HUES6 (cell line): ENCODE results near the gene B4GALNT4.
A peak's percentile ranks its signal among the peaks of the same experiment; 100 is the strongest.

Experiments used
- H3K27ac ChIP-seq: 2 replicates; pipeline ENCODE4 v1.7.0; 2013; ENCODE audit warnings: low read depth, mild to moderate bottlenecking, low read length, inconsistent platforms
- H3K27me3 ChIP-seq: 2 replicates; pipeline ENCODE4 v1.6.1; 2013; ENCODE audit warnings: low read length; ENCODE audit not compliant: control insufficient read depth, insufficient read depth
- H3K36me3 ChIP-seq: 2 replicates; pipeline ENCODE4 v1.6.1; 2013; ENCODE audit warnings: low read length; ENCODE audit not compliant: control insufficient read depth, insufficient read depth
- H3K4me1 ChIP-seq: 2 replicates; pipeline ENCODE4 v1.6.1; 2013; ENCODE audit warnings: low read length; ENCODE audit not compliant: control insufficient read depth, insufficient read depth
- H3K4me3 ChIP-seq: 2 replicates; pipeline ENCODE4 v1.5.1; 2013; ENCODE audit warnings: low read depth, low read length
- H3K9ac ChIP-seq: one replicate; pipeline ENCODE4 v1.6.1; 2013; ENCODE audit warnings: mild to moderate bottlenecking, low read length
- H3K9me3 ChIP-seq: 2 replicates; pipeline ENCODE4 v1.6.1; 2013; ENCODE audit warnings: low read depth, low read length; ENCODE audit not compliant: control insufficient read depth, insufficient read depth

B4GALNT4 gene

DNA sequence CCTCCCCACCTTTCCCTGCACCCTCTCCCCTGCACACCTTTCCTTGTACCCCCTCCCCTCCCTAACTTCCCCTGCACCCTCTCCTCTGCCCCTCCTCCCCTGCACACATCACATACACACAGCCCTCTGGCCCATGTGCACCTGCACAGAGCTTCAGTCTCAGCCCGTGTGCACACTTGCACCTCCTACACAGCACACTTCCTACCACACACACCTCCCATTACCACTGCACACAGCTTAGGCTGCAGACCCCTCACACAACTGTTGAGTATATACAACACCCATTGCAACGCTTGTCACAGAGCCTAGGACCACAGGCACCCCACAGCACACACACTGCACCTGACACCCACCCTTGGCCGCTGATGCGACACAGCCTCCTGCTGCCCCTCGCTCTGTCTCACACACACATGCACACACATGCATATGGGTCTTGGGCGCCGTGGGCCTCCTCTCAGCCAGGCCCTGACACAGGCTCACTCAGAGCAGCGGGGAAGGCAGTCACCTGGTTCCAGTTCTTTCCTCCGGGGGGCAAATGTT lies 45.1 kb downstream of the B4GALNT4 start:
- no peak overlapping the region for H3K9ac ChIP-seq
- peaks cover 22% of the 10 kb centered on the region for H3K4me1 ChIP-seq
- H3K36me3 ChIP-seq, result no peaks in the 10 kb centered on the region
- no peaks in the 10 kb centered on the region for H3K9me3 ChIP-seq
- H3K4me3 ChIP-seq, result no peak overlapping the region
- H3K27ac ChIP-seq, result no peak overlapping the region
- H3K27me3 ChIP-seq, result peaks cover 53% of the 10 kb centered on the region

DNA sequence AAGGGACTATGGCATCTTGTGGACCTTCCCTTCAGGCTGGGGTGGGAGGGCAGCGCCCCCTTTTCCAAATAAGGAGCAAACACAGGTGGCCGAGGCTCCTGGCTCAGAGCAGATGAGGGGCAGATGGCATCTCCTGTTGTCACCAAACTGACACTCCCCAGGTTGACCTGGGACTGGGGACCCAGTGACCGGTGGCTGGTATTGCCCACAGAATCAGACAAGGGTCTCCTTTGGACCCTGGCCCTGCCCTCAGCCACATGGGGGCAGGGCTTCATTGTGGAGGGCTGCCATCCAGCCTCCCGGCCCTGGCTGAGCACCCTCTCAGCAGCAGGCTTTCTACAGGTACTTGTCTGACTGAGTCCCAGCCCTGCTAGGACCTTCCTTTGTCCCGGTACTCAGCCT lies 46.3 kb downstream of the B4GALNT4 start:
- Histone ChIP-seq H3K4me3 (peak overlapping the region; percentile 65), H3K4me1 (peaks cover 22% of the 10 kb centered on the region), H3K27me3 (peaks cover 58% of the 10 kb centered on the region), H3K9ac (no peak overlapping the region), H3K27ac (no peak overlapping the region), H3K9me3 (no peaks in the 10 kb centered on the region), H3K36me3 (no peaks in the 10 kb centered on the region)

DNA sequence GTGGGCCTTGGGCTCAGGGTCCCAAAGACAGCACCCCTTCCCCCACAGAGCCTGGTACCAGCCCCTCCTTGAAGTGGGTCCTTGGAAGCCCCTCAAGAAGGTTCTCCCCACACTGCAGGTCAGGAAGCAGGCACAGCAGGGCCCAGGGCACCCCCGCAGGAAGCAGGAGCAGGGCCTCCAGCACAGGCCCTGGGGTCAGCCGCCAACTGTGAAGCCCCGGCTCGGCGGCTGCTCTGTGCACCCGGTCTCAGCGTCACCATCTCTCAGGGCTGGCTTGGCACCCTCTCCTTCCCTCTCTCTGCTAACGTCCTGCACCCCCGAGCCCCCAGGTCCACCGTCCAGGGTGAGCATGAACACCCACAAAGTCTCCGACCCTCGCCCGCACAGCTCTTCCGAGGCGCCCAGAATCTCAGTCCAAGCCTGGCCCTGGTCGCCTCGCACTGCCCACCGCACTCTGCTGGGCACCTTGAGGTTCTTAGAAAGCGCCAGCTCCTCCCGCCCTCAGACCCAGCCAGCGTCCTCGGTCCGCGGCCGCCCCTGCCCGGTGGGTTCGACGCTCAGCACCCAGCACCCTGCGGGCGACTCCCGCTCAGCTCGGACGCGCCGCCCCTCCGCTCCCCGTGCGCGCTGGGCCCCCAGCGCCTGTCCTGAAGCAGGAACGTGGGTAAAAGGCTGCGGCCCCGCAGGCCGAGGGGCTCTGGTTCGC lies 46.9 kb downstream of the B4GALNT4 start:
- peaks cover 58% of the 10 kb centered on the region for H3K27me3 ChIP-seq
- peak overlapping the region; percentile 65 for H3K4me3 ChIP-seq
- H3K27ac ChIP-seq, result peak overlapping the region; percentile 47; the same call in 1 of the 2 replicates
- no peaks in the 10 kb centered on the region for H3K36me3 ChIP-seq
- peaks cover 22% of the 10 kb centered on the region for H3K4me1 ChIP-seq
- H3K9ac ChIP-seq, result peak overlapping the region; percentile 50
- H3K9me3 ChIP-seq, result no peaks in the 10 kb centered on the region

DNA sequence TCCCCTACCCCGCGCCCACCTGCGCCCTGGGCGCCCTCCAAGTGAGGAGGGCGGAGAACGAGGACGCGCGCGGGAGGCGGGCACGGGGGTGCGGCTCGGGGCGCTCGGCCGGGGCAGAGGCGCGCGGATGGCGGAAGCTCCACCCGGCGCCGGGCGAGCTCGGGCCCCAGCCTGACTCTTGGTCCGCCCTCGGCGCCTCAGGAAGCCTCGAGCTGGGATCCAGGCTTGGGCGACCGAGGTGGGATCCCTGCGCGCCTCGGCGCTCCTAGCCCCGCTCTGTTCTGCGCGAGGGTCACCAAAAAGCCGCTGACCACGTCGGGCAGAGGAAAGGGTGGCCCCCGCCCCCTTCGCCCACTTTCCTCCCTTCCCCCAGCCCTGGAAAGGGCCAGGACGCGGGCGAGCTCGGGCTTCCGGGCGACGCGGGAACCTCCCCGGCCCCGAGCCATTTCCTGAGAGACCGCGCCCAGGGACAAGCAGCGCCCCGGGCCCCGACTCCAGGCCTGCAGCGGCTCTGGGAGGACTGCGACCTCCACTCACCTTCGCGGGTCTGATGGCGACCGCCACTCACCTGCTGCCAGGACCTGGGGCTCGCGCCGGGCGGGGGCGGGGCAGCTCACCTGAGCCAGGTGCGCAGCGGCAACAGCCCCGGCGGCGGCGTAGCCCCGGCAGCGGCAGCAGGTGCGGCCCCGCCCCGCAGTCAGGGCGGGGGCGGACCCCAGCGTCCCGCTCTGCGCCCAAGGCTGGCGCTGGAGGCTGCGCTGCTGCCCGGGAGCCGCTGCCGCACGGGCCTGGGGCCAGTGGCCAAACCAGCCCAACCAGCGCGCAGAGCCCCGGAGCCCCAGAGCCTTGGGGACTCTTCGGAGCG lies 47.7 kb downstream of the B4GALNT4 start:
- Histone ChIP-seq H3K4me3 (peak overlapping the region; percentile 65), H3K4me1 (peaks cover 22% of the 10 kb centered on the region), H3K36me3 (no peaks in the 10 kb centered on the region), H3K27me3 (peaks cover 58% of the 10 kb centered on the region), H3K9ac (peak overlapping the region; percentile 50), H3K27ac (peak overlapping the region; percentile 47; the same call in 1 of the 2 replicates), H3K9me3 (no peaks in the 10 kb centered on the region)

DNA sequence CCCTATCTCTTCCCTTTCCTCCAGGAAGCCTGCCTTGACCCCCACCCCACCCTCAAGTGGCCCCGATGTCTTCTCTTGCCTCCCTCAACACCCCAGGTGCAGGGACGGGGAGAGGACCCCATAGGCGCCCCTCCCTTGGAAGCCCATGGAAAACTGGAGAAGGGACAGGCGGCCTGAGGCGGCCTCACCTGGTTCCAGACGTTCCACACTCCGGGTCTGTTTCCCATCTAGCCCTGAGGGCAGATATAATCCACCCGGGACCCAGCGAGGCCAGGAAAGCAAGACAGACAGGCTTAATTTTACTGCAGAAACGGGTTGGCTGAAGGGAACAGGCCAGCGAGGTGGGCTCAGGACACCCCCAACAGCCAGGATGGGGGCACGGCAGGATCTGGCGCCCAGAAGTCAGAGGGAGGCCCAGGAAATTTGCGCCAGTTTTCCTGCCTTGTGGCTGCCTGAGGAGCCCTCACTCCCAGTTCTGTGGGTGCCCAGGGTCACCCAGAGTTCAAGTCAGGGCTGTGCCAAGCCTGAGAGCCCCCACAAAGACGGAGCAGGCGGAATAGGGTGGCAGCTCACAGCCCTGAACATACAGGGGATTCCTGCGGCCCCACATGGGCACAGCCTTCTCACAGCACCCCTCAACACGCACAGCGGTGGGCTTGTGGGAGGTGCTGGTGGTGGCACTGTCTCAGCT lies 48.5 kb downstream of the B4GALNT4 start:
- Histone ChIP-seq H3K27ac (no peak overlapping the region), H3K36me3 (no peaks in the 10 kb centered on the region), H3K27me3 (peaks cover 56% of the 10 kb centered on the region), H3K4me1 (peaks cover 22% of the 10 kb centered on the region), H3K9ac (no peak overlapping the region), H3K9me3 (no peaks in the 10 kb centered on the region), H3K4me3 (peak overlapping the region; percentile 65)

DNA sequence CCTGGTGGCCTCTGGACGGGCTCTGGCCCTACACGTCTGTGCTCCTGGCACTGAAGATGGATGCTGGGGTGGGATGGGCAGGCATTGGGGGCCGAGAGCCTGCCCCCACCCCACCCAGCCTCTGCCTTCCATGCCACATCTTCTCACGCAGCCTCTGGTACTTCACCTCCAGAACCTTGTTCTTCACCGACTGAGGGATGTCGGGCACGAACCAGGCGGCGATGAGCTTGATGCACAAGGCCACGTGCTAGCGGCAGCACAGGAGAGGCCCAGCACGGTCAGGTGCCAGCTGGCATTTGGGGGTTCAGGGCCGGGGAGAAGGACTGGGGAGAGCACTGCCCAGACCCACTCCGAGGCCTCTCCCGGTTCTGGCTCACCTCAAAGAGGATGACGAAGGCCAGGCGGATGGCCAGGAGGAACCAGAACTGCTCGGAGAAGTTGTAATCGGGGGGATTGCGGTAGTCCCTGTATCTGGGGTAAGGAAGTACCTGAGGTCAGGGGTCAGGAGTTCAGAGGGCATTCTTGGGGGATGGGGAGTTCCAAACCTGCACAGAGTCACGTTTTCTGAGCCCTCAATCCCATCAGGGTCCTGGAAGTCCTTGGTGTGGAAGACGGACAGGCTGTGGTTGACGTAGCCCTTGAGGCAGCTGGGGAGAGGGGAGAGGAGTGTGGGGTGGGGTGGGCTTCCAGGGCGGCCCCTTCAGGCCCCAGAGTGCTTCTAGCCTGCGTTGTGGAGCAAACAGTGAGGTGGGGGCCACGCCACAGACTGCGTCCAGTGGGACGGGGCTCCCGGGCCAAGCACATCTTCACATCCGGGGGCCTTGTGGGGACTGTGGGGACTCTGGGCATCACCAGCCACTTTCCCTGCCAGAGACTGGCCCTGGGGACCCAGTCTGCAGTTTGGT lies 49.3 kb downstream of the B4GALNT4 start:
- Histone ChIP-seq H3K9ac (no peak overlapping the region), H3K27ac (no peak overlapping the region), H3K4me1 (peaks cover 22% of the 10 kb centered on the region)

DNA sequence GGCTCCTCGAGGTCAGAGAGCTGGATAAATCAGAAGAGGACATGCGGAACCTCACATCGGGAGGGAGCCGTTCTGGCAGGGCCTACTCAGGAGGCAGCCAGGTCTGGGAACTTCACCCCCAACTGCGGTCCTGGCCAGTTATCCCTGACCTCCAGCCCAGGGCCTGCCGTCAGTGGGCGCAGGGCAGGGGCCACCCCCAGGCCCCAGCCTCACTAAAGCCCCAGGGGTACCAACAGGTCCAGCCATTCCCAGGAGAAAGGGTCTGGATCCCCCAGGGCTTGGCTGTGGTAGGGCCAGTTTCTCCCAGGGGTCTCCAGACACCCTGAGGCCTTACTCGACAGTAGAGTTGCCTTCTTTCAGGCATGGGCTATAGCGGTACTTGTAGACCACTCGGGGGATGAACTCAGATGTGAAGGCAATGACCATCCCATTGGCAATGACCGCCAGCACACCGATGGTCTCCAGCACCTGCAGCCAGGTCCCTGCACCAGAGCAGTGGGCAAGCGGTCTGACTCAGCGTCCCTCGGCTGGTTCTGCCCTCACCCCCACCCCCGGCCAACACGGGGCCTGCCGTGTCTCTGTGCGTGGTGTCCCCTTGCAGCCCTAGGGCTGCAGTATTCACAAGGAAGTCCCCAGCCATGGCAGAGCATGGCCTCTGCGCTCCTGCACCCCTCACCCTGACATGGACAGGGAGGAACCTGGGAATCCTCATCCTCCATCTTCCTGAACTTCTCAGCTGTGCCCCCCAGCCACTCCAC lies 50.1 kb downstream of the B4GALNT4 start:
- no peak overlapping the region for H3K27ac ChIP-seq
- H3K4me3 ChIP-seq, result no peak overlapping the region
- no peaks in the 10 kb centered on the region for H3K36me3 ChIP-seq
- H3K9ac ChIP-seq, result peak overlapping the region; percentile 10
- no peaks in the 10 kb centered on the region for H3K9me3 ChIP-seq
- peaks cover 20% of the 10 kb centered on the region for H3K4me1 ChIP-seq
- peaks cover 50% of the 10 kb centered on the region for H3K27me3 ChIP-seq

More for the DNA sequence above, 49.3 kb downstream of the B4GALNT4 start:
- H3K36me3 ChIP-seq, result no peaks in the 10 kb centered on the region
- H3K27me3 ChIP-seq, result peaks cover 49% of the 10 kb centered on the region
- no peaks in the 10 kb centered on the region for H3K9me3 ChIP-seq
- H3K4me3 ChIP-seq, result no peak overlapping the region

DNA sequence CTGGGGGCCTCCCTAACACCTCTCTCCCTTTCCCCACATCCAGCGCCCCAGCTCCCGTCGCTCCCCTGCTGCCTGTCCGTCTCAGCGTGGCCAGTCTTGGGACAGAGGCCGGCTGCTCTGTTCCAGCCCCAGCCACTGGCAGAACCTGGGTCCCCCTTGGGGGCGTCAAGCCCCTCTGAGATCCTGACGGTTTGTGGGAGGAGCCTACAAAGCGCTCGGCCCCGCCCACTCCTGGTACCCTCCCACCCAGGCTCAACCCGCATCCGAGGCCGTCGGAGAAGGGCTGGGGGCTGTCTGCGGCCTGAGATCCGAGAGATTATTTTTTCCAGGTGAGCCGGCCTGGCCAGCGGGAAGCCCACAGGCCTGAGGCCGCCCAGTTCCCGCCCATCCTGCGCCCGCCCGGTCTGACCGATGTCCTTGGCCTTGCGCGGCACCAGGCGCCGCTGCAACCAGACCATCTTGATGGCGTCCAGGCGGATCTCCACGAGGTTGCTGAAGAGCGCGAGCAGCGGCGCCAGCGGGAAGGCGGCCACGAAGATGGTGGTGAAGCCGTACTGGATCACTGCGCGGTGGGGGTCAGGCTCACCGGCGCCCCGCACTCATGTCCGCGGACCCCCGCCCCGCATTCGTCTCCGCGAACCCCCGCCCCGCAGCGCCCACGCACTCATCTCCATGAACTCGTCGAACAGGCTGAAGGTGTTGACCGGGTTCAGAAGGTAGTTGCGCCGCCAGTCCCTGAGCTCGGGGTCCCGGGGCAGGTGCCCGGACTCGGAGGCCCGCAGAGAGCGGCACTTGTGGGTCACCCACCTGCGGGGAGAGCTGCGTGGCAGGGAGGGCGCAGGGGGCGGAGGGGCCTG lies 51.0 kb downstream of the B4GALNT4 start:
- Histone ChIP-seq H3K4me3 (no peak overlapping the region), H3K4me1 (peaks cover 16% of the 10 kb centered on the region), H3K9me3 (no peaks in the 10 kb centered on the region), H3K9ac (no peak overlapping the region), H3K27me3 (peaks cover 47% of the 10 kb centered on the region), H3K27ac (no peak overlapping the region), H3K36me3 (no peaks in the 10 kb centered on the region)

DNA sequence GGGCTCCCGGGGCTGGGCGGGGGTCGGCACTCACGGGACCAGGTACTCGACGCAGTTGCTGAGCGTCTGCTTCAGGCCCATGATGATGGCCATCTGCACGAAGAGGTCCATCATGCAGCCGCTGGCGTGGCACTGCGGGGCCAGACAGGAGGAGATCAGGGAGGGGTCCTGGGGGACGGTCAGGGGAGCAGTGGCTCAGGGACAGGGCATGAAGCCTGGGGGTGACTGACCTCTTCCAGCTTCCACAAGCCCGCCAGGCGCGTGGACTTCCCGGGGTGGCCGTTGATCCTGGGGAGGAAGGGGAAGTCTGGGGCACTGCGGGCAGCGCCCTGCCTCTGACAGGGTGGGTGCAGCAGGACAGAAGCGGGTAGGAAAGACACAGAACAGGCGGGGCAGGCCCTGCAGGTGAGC lies 51.6 kb downstream of the B4GALNT4 start:
- Histone ChIP-seq H3K9ac (no peak overlapping the region), H3K27ac (no peak overlapping the region), H3K36me3 (no peaks in the 10 kb centered on the region), H3K27me3 (peaks cover 41% of the 10 kb centered on the region), H3K4me1 (peaks cover 10% of the 10 kb centered on the region), H3K9me3 (no peaks in the 10 kb centered on the region), H3K4me3 (no peak overlapping the region)
